Memory B cell (primary cell): ENCODE data around the gene SLC25A47.
"Not testable (repeated sequence)": the region's sequence is repeated elsewhere in the genome, so short reads cannot be mapped to it uniquely, and the experiment has no call there.

ENCODE experiments used
- ATAC-seq: fragments of 150-1000 bp; cut with Tn5 transposase; 2 replicates; pipeline ENCODE4 v1.10.0; 2021; ENCODE audit warnings: low read depth, mild to moderate bottlenecking, moderate library complexity
- DNase-seq, 2 donors: peaks; one replicate each; pipeline ENCODE4 v3.0.0; 2022; ENCODE audit warnings: low spot score in 2 of 2
- H3K27ac Mint-ChIP-seq: one replicate; pipeline ENCODE4 v1.8.0; 2022; ENCODE audit warnings: mild to moderate bottlenecking, moderate library complexity, mixed read lengths
- H3K27me3 Mint-ChIP-seq: one replicate; pipeline ENCODE4 v1.8.0; 2022; ENCODE audit warnings: mixed read lengths
- H3K36me3 Mint-ChIP-seq: one replicate; pipeline ENCODE4 v1.8.0; 2022; ENCODE audit warnings: mild to moderate bottlenecking, mixed read lengths
- H3K4me1 Mint-ChIP-seq: one replicate; pipeline ENCODE4 v1.8.0; 2022; ENCODE audit warnings: mixed read lengths
- H3K4me3 Mint-ChIP-seq: one replicate; pipeline ENCODE4 v1.8.0; 2022; ENCODE audit warnings: mild to moderate bottlenecking, moderate library complexity, mixed read lengths
- H3K9me3 Mint-ChIP-seq: one replicate; pipeline ENCODE4 v1.8.0; 2022; ENCODE audit warnings: mixed read lengths

Gene SLC25A47

DNA sequence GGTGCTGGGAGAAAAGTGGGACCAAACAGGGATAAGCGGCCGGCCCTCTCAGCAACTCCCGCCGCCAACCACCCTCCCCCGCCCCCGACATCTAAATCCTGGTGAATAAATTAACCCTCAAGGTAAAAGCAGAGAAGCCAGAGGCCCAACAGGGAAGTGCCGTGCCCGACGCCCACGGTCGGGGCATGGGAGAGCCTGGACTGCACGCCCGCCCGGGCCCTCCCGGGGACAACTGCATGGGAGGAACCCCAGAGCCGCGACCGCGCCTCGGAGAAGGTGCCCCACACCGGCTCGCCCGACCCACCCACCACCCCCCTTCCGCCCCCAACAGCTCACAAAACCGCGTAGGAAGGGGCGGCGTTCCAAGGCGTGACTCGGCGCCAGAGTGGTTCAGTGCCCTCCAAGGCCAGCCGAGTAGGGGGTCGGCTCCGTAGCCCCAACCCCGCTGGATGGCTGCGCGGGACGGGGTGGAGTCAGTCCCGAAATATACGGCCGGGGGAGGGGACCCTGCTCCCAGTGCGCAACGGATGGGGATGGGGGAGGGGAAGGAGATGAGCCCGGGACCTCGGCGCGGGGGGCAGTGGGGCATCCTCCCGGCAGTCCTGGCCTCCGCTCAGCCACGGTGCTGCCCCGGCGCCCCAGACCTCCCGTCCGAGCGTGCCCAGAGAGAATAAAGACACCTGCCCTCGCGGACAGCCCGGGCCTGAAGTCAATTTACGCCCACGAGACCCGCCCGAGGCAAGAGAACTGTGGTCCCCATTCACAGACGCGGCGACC, 17.6 kb upstream of the SLC25A47 start:
- Mint-ChIP-seq H3K4me1 (peaks cover 23% of the 10 kb centered on the region), H3K9me3 (no peaks in the 10 kb centered on the region), H3K4me3 (peak overlapping the region; percentile 87), H3K27ac (peak overlapping the region; percentile 26), H3K36me3 (no peaks in the 10 kb centered on the region), H3K27me3 (no peaks in the 10 kb centered on the region)
- DNase-seq (peak in 1 of 2 donors; percentile 27), ATAC-seq (peak; percentile 12)

DNA sequence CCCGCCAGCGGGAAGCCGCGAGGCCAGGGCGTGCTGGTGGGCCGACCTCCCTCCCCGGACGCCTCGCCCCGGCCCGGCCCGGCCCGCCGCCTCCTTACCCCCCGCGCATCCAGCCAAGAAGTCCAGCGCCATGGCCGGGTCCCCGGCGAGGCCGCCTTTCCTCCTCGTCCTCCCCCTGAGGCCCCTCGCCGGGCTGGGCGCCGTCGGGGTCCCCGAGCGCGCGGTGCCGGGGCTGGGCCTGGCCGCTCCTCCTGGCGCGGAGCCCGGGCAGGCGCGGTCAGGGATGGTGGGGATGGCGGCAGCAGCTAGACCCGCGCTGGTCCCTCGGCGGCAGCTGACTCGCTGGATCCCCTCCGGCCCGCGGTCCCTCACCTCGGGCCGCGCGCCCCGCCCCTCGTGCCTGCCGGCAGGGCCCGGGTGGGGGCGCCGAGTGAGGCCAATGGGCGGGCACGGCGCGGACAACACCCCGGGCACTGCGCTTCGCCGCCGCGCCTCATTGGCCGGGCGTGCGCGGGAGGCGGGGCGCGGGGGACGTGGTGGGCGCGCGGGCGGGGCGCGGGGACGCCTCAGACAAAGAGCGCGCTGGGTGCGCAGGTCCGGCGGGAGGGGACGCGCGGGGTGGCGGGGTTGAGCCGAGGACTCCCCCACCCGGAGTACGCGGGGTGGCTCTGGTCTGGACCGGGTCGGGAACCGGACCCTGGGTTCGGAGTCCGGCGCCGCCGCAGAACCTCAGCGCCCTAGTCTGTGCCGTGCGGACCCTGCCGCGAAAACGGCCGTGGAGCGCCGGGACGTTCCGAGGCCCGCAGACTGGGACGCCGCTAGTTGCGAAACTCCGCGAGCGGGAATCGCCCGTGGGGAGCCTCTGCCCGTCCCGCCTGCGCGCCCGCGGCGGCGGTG, 16.8 kb upstream of the SLC25A47 start, which contains the start of gene SLC25A29:
Gene SLC25A29, minus strand, starts transcription at position 344 of the 897 bp plus-strand sequence. Its CDS starts 212 bp downstream, at position 132.
- H3K36me3 Mint-ChIP-seq, result no peaks in the 10 kb centered on the region
- H3K27me3 Mint-ChIP-seq, result no peaks in the 10 kb centered on the region
- ATAC-seq (peak; percentile 87), DNase-seq (peak; percentile 63 to 71)
- peak within 1 kb of the TSS; percentile 32 for H3K27ac Mint-ChIP-seq
- H3K9me3 Mint-ChIP-seq, result no peaks in the 10 kb centered on the region
- peak within 1 kb of the TSS; percentile 87 for H3K4me3 Mint-ChIP-seq
- H3K4me1 Mint-ChIP-seq, result peaks cover 25% of the 10 kb centered on the region

GRCh38 chr14:100306998-100307765, 16.0 kb upstream of the SLC25A47 start:
- no peak for DNase-seq
- Mint-ChIP-seq H3K36me3 (no peaks in the 10 kb centered on the region), H3K27ac (peak overlapping the region; percentile 32), H3K4me1 (peaks cover 29% of the 10 kb centered on the region), H3K9me3 (no peaks in the 10 kb centered on the region), H3K4me3 (peak overlapping the region; percentile 72), H3K27me3 (no peaks in the 10 kb centered on the region)
- ATAC-seq, result no peak

DNA sequence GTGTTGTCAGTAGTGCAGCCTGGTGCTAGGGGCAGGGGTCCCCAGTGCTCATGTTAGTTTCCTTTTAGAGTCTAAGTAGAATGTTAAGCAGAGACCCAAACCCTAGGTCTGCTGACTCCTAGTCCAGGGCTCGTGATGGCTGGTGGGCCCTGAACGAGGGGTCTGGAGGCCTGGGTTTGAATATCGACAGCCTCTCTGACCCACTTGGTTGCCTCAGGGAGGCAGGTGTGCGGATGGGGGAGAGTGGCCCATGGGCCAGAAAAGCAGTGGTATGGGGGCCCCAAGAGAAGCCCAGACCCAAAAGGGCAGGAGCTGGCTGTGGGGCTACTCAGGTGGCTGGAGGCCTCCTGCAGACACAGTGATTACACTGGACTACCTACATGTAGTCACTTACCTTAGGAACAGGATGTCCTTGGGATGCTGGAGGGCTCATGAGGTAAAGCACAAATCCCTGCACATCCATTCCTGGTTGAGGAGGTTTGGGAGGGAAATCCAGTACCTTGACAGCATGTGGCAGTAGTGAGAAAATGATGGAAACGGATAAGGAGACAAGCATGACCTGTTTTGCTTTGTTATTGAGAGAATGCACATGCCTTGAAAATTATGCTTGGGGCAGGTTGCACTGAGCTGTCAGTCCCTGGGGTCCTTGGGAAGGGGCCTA, 15.2 kb upstream of the SLC25A47 start:
- DNase-seq, result no peak
- Mint-ChIP-seq H3K4me3 (peak overlapping the region; percentile 72), H3K36me3 (no peaks in the 10 kb centered on the region), H3K9me3 (no peaks in the 10 kb centered on the region), H3K4me1 (peaks cover 34% of the 10 kb centered on the region), H3K27me3 (no peaks in the 10 kb centered on the region), H3K27ac (peak overlapping the region; percentile 32)
- no peak for ATAC-seq

DNA sequence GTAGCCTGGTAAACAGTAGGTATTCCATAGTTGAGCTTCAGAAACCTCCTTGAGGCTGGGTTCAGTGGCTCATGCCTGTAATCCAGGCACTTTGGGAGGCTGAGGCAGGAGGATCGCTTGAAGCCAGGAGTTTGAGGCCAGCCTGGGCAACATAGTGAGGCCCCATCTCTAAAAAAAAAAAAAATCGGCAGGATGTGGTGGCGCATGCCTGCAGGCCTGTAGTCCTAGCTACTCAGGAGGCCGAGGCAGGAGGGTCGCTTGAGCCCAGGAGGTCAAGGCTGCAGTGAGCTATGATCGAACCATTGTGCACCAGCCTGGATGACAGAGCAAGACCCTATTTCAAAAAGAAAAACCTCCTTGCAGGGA, 14.7 kb upstream of the SLC25A47 start:
- H3K4me3 Mint-ChIP-seq, H3K27me3 Mint-ChIP-seq, H3K36me3 Mint-ChIP-seq, H3K9me3 Mint-ChIP-seq, DNase-seq, ATAC-seq, H3K27ac Mint-ChIP-seq: not testable (repeated sequence)
- H3K4me1 Mint-ChIP-seq, result peaks cover 30% of the 10 kb centered on the region

GRCh38 chr14:100309028-100309737, 14.0 kb upstream of the SLC25A47 start:
- Mint-ChIP-seq H3K36me3 (no peaks in the 10 kb centered on the region), H3K4me1 (peaks cover 25% of the 10 kb centered on the region), H3K9me3 (no peaks in the 10 kb centered on the region), H3K27ac (no peak overlapping the region), H3K27me3 (no peaks in the 10 kb centered on the region), H3K4me3 (no peak overlapping the region)
- ATAC-seq, result no peak
- DNase-seq, result no peak

DNA sequence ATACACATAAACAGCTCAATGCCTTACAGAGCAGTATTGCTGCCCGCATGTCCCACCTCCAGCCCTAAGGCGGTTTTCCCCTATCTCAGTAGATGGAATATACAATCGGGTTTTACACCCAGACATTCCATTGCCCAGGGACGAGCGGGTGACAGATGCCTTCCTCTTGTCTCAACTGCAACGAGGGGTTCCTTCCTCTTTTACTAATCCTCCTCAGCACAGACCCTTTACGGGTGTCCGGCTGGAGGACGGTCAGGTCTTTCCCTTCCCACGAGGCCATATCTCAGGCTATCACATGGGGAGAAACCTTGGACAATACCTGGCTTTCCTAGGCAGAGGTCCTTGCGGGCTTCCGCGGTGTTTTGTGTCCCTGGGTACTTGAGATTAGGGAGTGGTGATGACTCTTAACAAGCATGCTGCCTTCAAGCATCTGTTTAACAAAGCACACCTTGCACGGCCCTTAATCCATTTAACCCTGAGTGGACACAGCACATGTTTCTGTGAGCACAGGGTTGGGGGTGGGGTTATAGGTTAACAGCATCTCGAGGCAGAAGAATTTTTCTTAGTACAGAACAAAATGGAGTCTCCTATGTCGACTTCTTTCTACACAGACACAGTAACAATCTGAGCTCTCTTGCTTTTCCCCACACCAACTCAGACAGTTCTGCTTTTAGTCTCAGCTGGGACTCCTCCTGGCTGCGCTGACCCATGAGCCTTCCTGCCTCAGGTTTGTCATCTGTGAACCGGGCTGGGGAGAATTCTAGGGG, 10.8 kb upstream of the SLC25A47 start:
- peak; percentile 84 for ATAC-seq
- not testable (repeated sequence) for DNase-seq, H3K27me3 Mint-ChIP-seq, H3K36me3 Mint-ChIP-seq, H3K9me3 Mint-ChIP-seq
- peaks cover 17% of the 10 kb centered on the region for H3K4me1 Mint-ChIP-seq
- peak overlapping the region; percentile 73 for H3K27ac Mint-ChIP-seq
- peak overlapping the region; percentile 47 for H3K4me3 Mint-ChIP-seq

- ATAC-seq (no peak), DNase-seq (no peak)
- no peaks in the 10 kb centered on the region for H3K27me3 Mint-ChIP-seq
- peak overlapping the region; percentile 73 for H3K27ac Mint-ChIP-seq
- no peaks in the 10 kb centered on the region for H3K36me3 Mint-ChIP-seq
- peaks cover 17% of the 10 kb centered on the region for H3K4me1 Mint-ChIP-seq
- H3K9me3 Mint-ChIP-seq, result no peaks in the 10 kb centered on the region
- H3K4me3 Mint-ChIP-seq, result no peak overlapping the region
Measured at GRCh38 chr14:100312877-100313400, 10.2 kb upstream of the SLC25A47 start.

GRCh38 chr14:100313464-100314230, 9.5 kb upstream of the SLC25A47 start:
- H3K9me3 Mint-ChIP-seq, result no peaks in the 10 kb centered on the region
- H3K4me3 Mint-ChIP-seq, result no peak overlapping the region
- H3K27me3 Mint-ChIP-seq, result no peaks in the 10 kb centered on the region
- H3K36me3 Mint-ChIP-seq, result no peaks in the 10 kb centered on the region
- peaks cover 16% of the 10 kb centered on the region for H3K4me1 Mint-ChIP-seq
- DNase-seq, result no peak
- ATAC-seq, result no peak
- H3K27ac Mint-ChIP-seq, result no peak overlapping the region

GRCh38 chr14:100314724-100315123, 8.4 kb upstream of the SLC25A47 start:
- Mint-ChIP-seq H3K4me3 (no peak overlapping the region), H3K27ac (no peak overlapping the region), H3K36me3 (no peaks in the 10 kb centered on the region), H3K9me3 (no peaks in the 10 kb centered on the region), H3K4me1 (peaks cover 14% of the 10 kb centered on the region), H3K27me3 (no peaks in the 10 kb centered on the region)
- ATAC-seq, result no peak
- DNase-seq, result no peak

DNA sequence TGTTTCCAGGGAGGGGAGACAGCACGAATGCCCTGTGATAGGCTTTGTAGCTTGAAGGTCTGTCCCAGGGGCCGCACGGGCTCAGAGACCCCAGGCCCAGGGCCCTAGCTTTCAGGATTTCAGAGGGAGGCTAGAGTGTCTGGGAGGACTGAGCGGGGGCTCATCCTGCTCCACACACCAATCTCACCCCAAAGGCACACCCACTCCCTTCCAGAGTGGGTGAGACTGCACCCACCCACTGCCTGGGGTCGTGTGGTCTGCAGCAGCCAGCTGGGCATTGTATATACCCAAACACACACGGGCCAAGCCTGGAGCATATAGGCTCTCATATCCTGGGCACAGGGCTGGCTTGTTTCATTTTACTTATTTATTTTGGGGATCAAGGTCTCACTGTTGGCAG, 5.8 kb upstream of the SLC25A47 start:
- DNase-seq, result no peak
- no peak for ATAC-seq
- H3K4me1 Mint-ChIP-seq, result peaks cover 6% of the 10 kb centered on the region
- H3K4me3 Mint-ChIP-seq, result peak overlapping the region; percentile 84
- H3K27ac Mint-ChIP-seq, result peak overlapping the region; percentile 78
- no peaks in the 10 kb centered on the region for H3K9me3 Mint-ChIP-seq
- H3K36me3 Mint-ChIP-seq, result no peaks in the 10 kb centered on the region
- H3K27me3 Mint-ChIP-seq, result no peaks in the 10 kb centered on the region
